Neural cell (in vitro differentiated cells): ENCODE measurements around the gene KCNAB1.

Experiments
- EP300 ChIP-seq: fragments of 450-650 bp; conservative IDR thresholded peaks from 2 replicates; pipeline ENCODE4 v1.6.1; 2014; ENCODE audit warnings: antibody characterized with exemption, mild to moderate bottlenecking, moderate library complexity; ENCODE audit not compliant: poor library complexity, severe bottlenecking
- EZH2 ChIP-seq: fragments of 200-600, 300-800 bp; shearing (Covaris generic), sonication (generic); IDR thresholded peaks from 2 replicates; pipeline ENCODE4 v1.6.1; 2014; ENCODE audit warnings: antibody characterized with exemption, low read length, borderline replicate concordance, mild to moderate bottlenecking; ENCODE audit not compliant: insufficient read depth, poor library complexity, severe bottlenecking
- MXI1 ChIP-seq: fragments of 450-650 bp; conservative IDR thresholded peaks from 2 replicates; pipeline ENCODE4 v1.6.1; 2014; ENCODE audit warnings: antibody characterized with exemption, mild to moderate bottlenecking; ENCODE audit not compliant: poor library complexity, severe bottlenecking
- POLR2AphosphoS5 ChIP-seq: IDR thresholded peaks from 2 replicates; pipeline ENCODE4 v1.6.1; 2012
- RAD21 ChIP-seq: fragments of 450-650 bp; conservative IDR thresholded peaks from 2 replicates; pipeline ENCODE4 v1.6.1; 2014; ENCODE audit warnings: antibody characterized with exemption, mild to moderate bottlenecking, moderate library complexity
- SMC3 ChIP-seq: fragments of 450-650 bp; conservative IDR thresholded peaks from 2 replicates; pipeline ENCODE4 v1.6.1; 2014; ENCODE audit warnings: antibody characterized with exemption, mild to moderate bottlenecking, moderate library complexity; ENCODE audit not compliant: poor library complexity
- TF ChIP-seq, protein P1 (sequence below): fragments of 450-650 bp; IDR thresholded peaks from 2 replicates; pipeline ENCODE4 v1.5.1; 2014; ENCODE audit warnings: antibody characterized with exemption, mild to moderate bottlenecking, moderate library complexity; ENCODE audit not compliant: poor library complexity, severe bottlenecking

DNA sequence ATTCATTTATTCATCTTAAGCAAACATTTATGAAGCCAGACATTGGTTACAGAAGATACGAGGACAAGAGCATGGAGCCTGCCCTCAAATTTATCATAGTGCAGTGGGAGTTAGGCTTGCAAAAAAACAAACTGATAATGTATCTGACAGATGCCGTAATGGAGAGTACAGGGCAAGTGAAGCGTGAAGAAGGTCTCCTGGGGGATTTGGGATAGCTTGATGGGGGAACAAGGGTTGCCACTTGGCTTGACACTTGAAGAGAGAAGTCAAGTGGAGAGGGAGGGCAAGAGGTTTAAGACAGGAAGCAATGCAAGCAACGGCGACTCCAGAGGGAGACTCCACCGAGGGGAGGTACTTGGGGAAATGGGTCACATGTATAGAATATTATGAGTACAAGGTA is 305.3 kb downstream of the KCNAB1 start:
- TF ChIP-seq, protein P1, sequence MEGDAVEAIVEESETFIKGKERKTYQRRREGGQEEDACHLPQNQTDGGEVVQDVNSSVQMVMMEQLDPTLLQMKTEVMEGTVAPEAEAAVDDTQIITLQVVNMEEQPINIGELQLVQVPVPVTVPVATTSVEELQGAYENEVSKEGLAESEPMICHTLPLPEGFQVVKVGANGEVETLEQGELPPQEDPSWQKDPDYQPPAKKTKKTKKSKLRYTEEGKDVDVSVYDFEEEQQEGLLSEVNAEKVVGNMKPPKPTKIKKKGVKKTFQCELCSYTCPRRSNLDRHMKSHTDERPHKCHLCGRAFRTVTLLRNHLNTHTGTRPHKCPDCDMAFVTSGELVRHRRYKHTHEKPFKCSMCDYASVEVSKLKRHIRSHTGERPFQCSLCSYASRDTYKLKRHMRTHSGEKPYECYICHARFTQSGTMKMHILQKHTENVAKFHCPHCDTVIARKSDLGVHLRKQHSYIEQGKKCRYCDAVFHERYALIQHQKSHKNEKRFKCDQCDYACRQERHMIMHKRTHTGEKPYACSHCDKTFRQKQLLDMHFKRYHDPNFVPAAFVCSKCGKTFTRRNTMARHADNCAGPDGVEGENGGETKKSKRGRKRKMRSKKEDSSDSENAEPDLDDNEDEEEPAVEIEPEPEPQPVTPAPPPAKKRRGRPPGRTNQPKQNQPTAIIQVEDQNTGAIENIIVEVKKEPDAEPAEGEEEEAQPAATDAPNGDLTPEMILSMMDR, result no peak
- no peak for TF ChIP-seq MXI1
- TF ChIP-seq EP300, result no peak
- TF ChIP-seq SMC3, result no peak
- TF ChIP-seq EZH2, result no peak
- TF ChIP-seq POLR2AphosphoS5, result no peak
- no peak for TF ChIP-seq RAD21
